WTC11 (cell line): Measurements from ENCODE around the gene SGCG. TPM values are rescaled to one million over a fixed set of nuclear protein-coding genes. Genes with fewer than 3 reads are reported as not detected.

Source experiments
- ATAC-seq: fragments of 200-7000 bp; cut with Tn5 transposase; 2 replicates; pipeline ENCODE4 v1.10.0; 2021; ENCODE audit warnings: mild to moderate bottlenecking, moderate library complexity
- CTCF ChIA-PET: fragments of 300-600 bp; sonication (Branson Sonifier 250); formaldehyde crosslinking; loops from one replicate; lab custom pipeline; 2021; ENCODE audit warnings: antibody characterized with exemption; lab: Charles Lee
- POLR2A ChIA-PET: fragments of 350-600 bp; sonication (Branson Sonifier 250); formaldehyde crosslinking; loops from one replicate; lab custom pipeline; 2021; ENCODE audit warnings: antibody characterized with exemption; lab: Charles Lee
- DNase-seq: peaks from one replicate; pipeline ENCODE4 v3.0.0; 2021; ENCODE audit warnings: low spot score
- H3K27ac Mint-ChIP-seq: 2 replicates; pipeline ENCODE4 v1.8.0; 2021; ENCODE audit warnings: mixed read lengths
- H3K27me3 Mint-ChIP-seq: 2 replicates; pipeline ENCODE4 v1.8.0; 2021; ENCODE audit warnings: low read depth, mild to moderate bottlenecking, moderate library complexity, mixed read lengths
- H3K36me3 Mint-ChIP-seq: 2 replicates; pipeline ENCODE4 v1.8.0; 2021; ENCODE audit warnings: mixed read lengths
- H3K4me1 Mint-ChIP-seq: 2 replicates; pipeline ENCODE4 v1.8.0; 2022; ENCODE audit warnings: mixed read lengths
- H3K4me3 Mint-ChIP-seq: 2 replicates; pipeline ENCODE4 v1.8.0; 2021; ENCODE audit warnings: mild to moderate bottlenecking, moderate library complexity, mixed read lengths
- H3K9me3 Mint-ChIP-seq: 2 replicates; pipeline ENCODE4 v1.8.0; 2021; ENCODE audit warnings: mixed read lengths
- AFF4 ChIP-seq: sonication (generic); formaldehyde crosslinking; IDR thresholded peaks from 2 replicates; pipeline ENCODE4 v1.8.1; 2023; ENCODE audit warnings: mild to moderate bottlenecking, missing genetic modification reagents, borderline replicate concordance
- ATF3 ChIP-seq: sonication (generic); formaldehyde crosslinking; conservative IDR thresholded peaks from 2 replicates; pipeline ENCODE4 v1.8.1; 2022; ENCODE audit warnings: mild to moderate bottlenecking, missing genetic modification reagents
- CBFB ChIP-seq: sonication (generic); formaldehyde crosslinking; IDR thresholded peaks from 2 replicates; pipeline ENCODE4 v1.8.1; 2022; ENCODE audit warnings: mild to moderate bottlenecking, low read depth, missing genetic modification reagents
- CREB1 ChIP-seq: sonication (generic); formaldehyde crosslinking; IDR thresholded peaks from 2 replicates; pipeline ENCODE4 v1.8.0; 2023; ENCODE audit warnings: mild to moderate bottlenecking, missing genetic modification reagents
- GABPB1 ChIP-seq: sonication (generic); formaldehyde crosslinking; IDR thresholded peaks from 2 replicates; pipeline ENCODE4 v1.8.1; 2023; ENCODE audit warnings: mild to moderate bottlenecking, missing genetic modification reagents
- MYBL2 ChIP-seq: sonication (generic); formaldehyde crosslinking; IDR thresholded peaks from 2 replicates; pipeline ENCODE4 v1.8.1; 2023; ENCODE audit warnings: mild to moderate bottlenecking, moderate library complexity, missing genetic modification reagents
- PREB ChIP-seq: sonication (generic); formaldehyde crosslinking; IDR thresholded peaks from 2 replicates; pipeline ENCODE4 v1.8.1; 2022; ENCODE audit warnings: mild to moderate bottlenecking, missing genetic modification reagents, moderate library complexity, borderline replicate concordance
- SMAD3 ChIP-seq: sonication (generic); formaldehyde crosslinking; IDR thresholded peaks from 2 replicates; pipeline ENCODE4 v1.8.0; 2022; ENCODE audit warnings: missing genetic modification reagents, mild to moderate bottlenecking, borderline replicate concordance
- TCF7 ChIP-seq: sonication (generic); formaldehyde crosslinking; IDR thresholded peaks from 2 replicates; pipeline ENCODE4 v1.8.0; 2022; ENCODE audit warnings: mild to moderate bottlenecking, low read depth, missing genetic modification reagents, moderate library complexity
- TP53 ChIP-seq: sonication (generic); formaldehyde crosslinking; IDR thresholded peaks from 2 replicates; pipeline ENCODE4 v1.8.1; 2023; ENCODE audit warnings: mild to moderate bottlenecking, missing genetic modification reagents
- ZNF263 ChIP-seq: sonication (generic); formaldehyde crosslinking; IDR thresholded peaks from 2 replicates; pipeline ENCODE4 v1.8.1; 2022; ENCODE audit warnings: low read depth, mild to moderate bottlenecking, moderate library complexity, missing genetic modification reagents
- ZNF396 ChIP-seq: fragments of 250-450 bp; sonication (Bioruptor Pico); IDR thresholded peaks from 2 replicates; pipeline ENCODE4 v1.8.0; 2021; ENCODE audit warnings: mild to moderate bottlenecking, moderate library complexity, borderline replicate concordance
- total RNA-seq: library from RNA; stranded (reverse); gene quantifications from 3 replicates; pipeline ENCODE4 v1.2.3, GENCODE V29; 2021
- TF ChIP-seq, protein P1 (sequence below): sonication (generic); formaldehyde crosslinking; IDR thresholded peaks from 2 replicates; pipeline ENCODE4 v1.8.0; 2022; ENCODE audit warnings: mild to moderate bottlenecking, missing genetic modification reagents
- TF ChIP-seq, protein P2 (sequence below): sonication (generic); formaldehyde crosslinking; IDR thresholded peaks from 2 replicates; pipeline ENCODE4 v1.8.1; 2022; ENCODE audit warnings: mild to moderate bottlenecking, moderate library complexity, missing genetic modification reagents
- TF ChIP-seq, protein P3 (sequence below): sonication (generic); formaldehyde crosslinking; IDR thresholded peaks from 2 replicates; pipeline ENCODE4 v1.8.0; 2022; ENCODE audit warnings: mild to moderate bottlenecking, missing genetic modification reagents
- TF ChIP-seq, protein P4 (sequence below): sonication (generic); formaldehyde crosslinking; IDR thresholded peaks from 2 replicates; pipeline ENCODE4 v1.8.0; 2023; ENCODE audit warnings: missing genetic modification reagents

SGCG gene
- total RNA-seq, 1 experiment from 2014 or later, result not detected

DNA sequence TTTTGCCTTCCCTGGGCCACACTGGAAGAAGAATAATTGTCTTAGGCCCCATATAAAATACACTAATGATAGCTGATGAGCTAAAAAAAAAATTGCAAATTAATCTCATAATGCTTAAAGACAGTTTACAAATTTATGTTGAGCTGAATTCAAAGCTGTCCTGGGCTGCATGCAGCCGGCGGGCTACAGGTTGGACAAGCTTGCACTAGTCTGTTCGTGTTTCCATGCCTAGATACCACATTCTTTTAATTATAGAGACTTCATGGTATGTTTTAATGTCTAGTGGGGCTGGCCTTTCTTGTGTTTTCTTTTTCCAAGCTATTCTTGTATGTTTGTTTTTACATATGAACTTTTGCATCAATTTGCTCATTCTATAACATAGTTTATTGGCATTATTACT, 90.6 kb downstream of the SGCG start (continued):
- TF ChIP-seq CBFB (no peak), ATF3 (CRISPR knock-in tag) (no peak)

DNA sequence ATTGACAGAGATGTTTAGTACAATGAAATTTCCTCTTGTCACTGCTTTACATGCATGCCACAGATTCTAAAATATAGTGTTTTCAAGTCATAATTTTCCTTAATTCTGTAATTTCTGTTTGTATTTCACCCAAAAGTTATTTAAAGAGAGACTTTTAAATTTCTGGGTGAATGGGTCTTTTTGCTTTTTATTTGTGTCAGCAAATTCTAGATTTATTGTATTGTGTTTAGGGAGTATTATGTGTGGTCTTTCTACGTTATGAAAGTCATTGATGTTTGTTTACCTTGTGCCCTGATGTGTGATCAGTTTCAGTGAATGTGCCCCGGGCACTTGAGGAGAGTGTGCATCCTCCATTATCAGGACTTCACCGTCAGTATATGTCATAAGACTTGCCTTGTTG, 92.7 kb downstream of the SGCG start:
- POLR2A ChIA-PET, result no interaction called here
- H3K4me1 Mint-ChIP-seq, result no peaks in the 10 kb centered on the region
- no peak overlapping the region for H3K27ac Mint-ChIP-seq
- H3K9me3 Mint-ChIP-seq, result no peaks in the 10 kb centered on the region
- TF ChIP-seq TCF7 (CRISPR knock-in tag) (no peak), SMAD3 (CRISPR knock-in tag) (no peak)
- no peak for ATAC-seq
- no peak for DNase-seq
- CTCF ChIA-PET, result no interaction called here
- no peaks in the 10 kb centered on the region for H3K27me3 Mint-ChIP-seq
- H3K36me3 Mint-ChIP-seq, result no peaks in the 10 kb centered on the region
- H3K4me3 Mint-ChIP-seq, result no peak overlapping the region

- no peak for ATAC-seq
- peaks cover 21% of the 10 kb centered on the region for H3K9me3 Mint-ChIP-seq
- no peak overlapping the region for H3K27ac Mint-ChIP-seq
- no peak for DNase-seq
- no peak for TF ChIP-seq ZNF396 (CRISPR knock-in tag)
- no peak for TF ChIP-seq AFF4 (CRISPR knock-in tag)
- TF ChIP-seq, protein P1, sequence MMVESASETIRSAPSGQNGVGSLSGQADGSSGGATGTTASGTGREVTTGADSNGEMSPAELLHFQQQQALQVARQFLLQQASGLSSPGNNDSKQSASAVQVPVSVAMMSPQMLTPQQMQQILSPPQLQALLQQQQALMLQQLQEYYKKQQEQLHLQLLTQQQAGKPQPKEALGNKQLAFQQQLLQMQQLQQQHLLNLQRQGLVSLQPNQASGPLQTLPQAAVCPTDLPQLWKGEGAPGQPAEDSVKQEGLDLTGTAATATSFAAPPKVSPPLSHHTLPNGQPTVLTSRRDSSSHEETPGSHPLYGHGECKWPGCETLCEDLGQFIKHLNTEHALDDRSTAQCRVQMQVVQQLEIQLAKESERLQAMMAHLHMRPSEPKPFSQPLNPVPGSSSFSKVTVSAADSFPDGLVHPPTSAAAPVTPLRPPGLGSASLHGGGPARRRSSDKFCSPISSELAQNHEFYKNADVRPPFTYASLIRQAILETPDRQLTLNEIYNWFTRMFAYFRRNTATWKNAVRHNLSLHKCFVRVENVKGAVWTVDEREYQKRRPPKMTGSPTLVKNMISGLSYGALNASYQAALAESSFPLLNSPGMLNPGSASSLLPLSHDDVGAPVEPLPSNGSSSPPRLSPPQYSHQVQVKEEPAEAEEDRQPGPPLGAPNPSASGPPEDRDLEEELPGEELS (CRISPR knock-in tag), result no peak
- TF ChIP-seq, protein P2, sequence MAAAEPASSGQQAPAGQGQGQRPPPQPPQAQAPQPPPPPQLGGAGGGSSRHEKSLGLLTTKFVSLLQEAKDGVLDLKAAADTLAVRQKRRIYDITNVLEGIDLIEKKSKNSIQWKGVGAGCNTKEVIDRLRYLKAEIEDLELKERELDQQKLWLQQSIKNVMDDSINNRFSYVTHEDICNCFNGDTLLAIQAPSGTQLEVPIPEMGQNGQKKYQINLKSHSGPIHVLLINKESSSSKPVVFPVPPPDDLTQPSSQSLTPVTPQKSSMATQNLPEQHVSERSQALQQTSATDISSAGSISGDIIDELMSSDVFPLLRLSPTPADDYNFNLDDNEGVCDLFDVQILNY (CRISPR knock-in tag), result no peak
- TF ChIP-seq PREB (CRISPR knock-in tag), result no peak
- no peak for TF ChIP-seq ZNF263
- TF ChIP-seq, protein P3, sequence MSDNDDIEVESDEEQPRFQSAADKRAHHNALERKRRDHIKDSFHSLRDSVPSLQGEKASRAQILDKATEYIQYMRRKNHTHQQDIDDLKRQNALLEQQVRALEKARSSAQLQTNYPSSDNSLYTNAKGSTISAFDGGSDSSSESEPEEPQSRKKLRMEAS (CRISPR knock-in tag), result no peak
- no peak for TF ChIP-seq GABPB1 (CRISPR knock-in tag)
- TF ChIP-seq CREB1, result no peak
- TF ChIP-seq MYBL2, result no peak
- TF ChIP-seq, protein P4, sequence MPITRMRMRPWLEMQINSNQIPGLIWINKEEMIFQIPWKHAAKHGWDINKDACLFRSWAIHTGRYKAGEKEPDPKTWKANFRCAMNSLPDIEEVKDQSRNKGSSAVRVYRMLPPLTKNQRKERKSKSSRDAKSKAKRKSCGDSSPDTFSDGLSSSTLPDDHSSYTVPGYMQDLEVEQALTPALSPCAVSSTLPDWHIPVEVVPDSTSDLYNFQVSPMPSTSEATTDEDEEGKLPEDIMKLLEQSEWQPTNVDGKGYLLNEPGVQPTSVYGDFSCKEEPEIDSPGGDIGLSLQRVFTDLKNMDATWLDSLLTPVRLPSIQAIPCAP (CRISPR knock-in tag), result no peak
- TF ChIP-seq TP53 (CRISPR knock-in tag), result no peak
- ChIA-PET CTCF (no interaction called here), POLR2A (no interaction called here)
- H3K4me1 Mint-ChIP-seq, result no peaks in the 10 kb centered on the region
- no peak overlapping the region for H3K4me3 Mint-ChIP-seq
- no peaks in the 10 kb centered on the region for H3K27me3 Mint-ChIP-seq
- peaks cover 4% of the 10 kb centered on the region; the same call in 1 of the 2 replicates for H3K36me3 Mint-ChIP-seq
Observed at GRCh38 chr13:23279321-23279720, 98.5 kb downstream of the SGCG start.
